ENCODE measurements around the gene NT5M. TPM values are rescaled to one million over a fixed set of nuclear protein-coding genes. Genes with fewer than 3 reads are reported as not detected.

NT5M gene
- total RNA-seq, 1 experiment from 2014 or later: 23.6 TPM

DNA sequence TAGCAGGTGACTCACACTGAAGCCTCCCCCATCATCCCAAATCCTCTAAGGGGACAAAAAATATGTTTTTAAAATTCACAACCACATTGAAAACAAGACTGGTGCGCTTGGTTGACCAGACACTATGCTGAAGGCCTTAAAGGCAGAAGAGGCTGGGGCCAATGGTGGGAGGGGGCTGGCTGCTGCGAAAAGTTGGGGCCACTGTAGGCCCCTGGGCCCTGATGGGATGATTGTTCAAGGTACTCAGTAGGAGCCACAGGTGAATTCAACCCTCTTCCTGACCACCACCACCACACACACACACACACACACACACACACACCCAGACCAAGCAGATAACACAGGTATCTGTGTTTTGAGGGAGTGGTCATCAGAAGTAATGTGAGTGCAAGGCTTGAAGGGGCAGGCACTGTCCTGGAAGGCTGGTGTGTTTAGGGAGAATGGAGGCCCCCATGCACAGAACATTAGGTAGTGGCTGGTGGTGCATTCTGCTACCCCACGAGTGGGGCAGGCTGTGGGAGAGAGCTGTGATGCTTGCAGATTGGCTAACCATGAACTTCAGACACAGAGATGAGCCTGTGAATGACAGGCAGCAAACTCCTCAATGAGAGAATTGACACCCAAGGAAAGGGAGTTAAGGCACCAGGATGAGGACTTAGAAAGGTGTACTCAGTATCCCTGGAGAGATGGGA is 55.0 kb downstream of the NT5M start:
- Histone ChIP-seq H3K36me3 (ENCODE audit: insufficient read depth, low read length) (no peaks in the 10 kb centered on the region), H3K9ac (ENCODE audit: low read length) (no peak overlapping the region), H3K9me3 (ENCODE audit: low read length) (peaks cover 2% of the 10 kb centered on the region; the same call in 1 of the 2 replicates), H3K79me2 (ENCODE audit: low read length) (no peaks in the 10 kb centered on the region), H3K4me1 (ENCODE audit: low read length) (peaks cover 3% of the 10 kb centered on the region), H3K27ac (ENCODE audit: low read length) (no peak overlapping the region), H2AFZ (ENCODE audit: low read length) (no peak overlapping the region), H3K27me3 (ENCODE audit: low read length) (no peaks in the 10 kb centered on the region), H3K9me2 (replicated peaks; ENCODE audit: insufficient read depth, low read length) (no peaks in the 10 kb centered on the region), H3K4me2 (ENCODE audit: low read depth, low read length, poor library complexity, severe bottlenecking) (no peak overlapping the region), H4K20me1 (ENCODE audit: insufficient read depth, low read depth, low read length) (no peaks in the 10 kb centered on the region), H3K4me3 (ENCODE audit: low read length) (no peak overlapping the region)
- DNase-seq: no peak

DNA sequence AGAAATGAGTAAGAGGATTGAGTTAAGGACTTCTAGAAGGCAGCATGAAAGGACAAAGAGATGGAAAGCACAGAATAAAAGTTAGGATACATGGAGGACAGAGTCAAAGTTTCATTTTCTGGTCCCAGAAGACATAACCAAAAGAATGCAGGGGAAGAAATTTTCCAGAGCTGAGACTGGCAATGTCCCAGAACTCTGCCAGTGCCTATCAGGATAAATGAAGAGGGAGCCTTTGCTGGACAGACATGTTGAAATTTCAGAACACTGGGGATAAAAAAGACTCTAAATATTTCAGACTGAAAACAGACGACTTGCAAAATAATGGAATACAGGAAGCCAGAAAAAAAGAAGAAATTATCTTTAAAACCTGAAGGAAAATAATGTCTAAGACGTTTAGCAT is 55.7 kb downstream of the NT5M start:
- H3K27me3 ChIP-seq (ENCODE audit: low read length): no peaks in the 10 kb centered on the region
- no peaks in the 10 kb centered on the region for H4K20me1 ChIP-seq (ENCODE audit: insufficient read depth, low read depth, low read length)
- no peak overlapping the region for H3K4me3 ChIP-seq (ENCODE audit: low read length)
- peaks cover 3% of the 10 kb centered on the region for H3K4me1 ChIP-seq (ENCODE audit: low read length)
- H3K9ac ChIP-seq (ENCODE audit: low read length): no peak overlapping the region
- H2AFZ ChIP-seq (ENCODE audit: low read length): no peak overlapping the region
- DNase-seq: no peak
- H3K9me3 ChIP-seq (ENCODE audit: low read length): peaks cover 2% of the 10 kb centered on the region; the same call in 1 of the 2 replicates
- H3K79me2 ChIP-seq (ENCODE audit: low read length): no peaks in the 10 kb centered on the region
- no peaks in the 10 kb centered on the region for H3K9me2 ChIP-seq (replicated peaks; ENCODE audit: insufficient read depth, low read length)
- no peak overlapping the region for H3K27ac ChIP-seq (ENCODE audit: low read length)
- no peaks in the 10 kb centered on the region for H3K36me3 ChIP-seq (ENCODE audit: insufficient read depth, low read length)
- H3K4me2 ChIP-seq (ENCODE audit: low read depth, low read length, poor library complexity, severe bottlenecking): no peak overlapping the region

- no peak overlapping the region for H2AFZ ChIP-seq (ENCODE audit: low read length)
- no peaks in the 10 kb centered on the region for H3K36me3 ChIP-seq (ENCODE audit: insufficient read depth, low read length)
- no peaks in the 10 kb centered on the region for H4K20me1 ChIP-seq (ENCODE audit: insufficient read depth, low read depth, low read length)
- peaks cover 3% of the 10 kb centered on the region for H3K4me1 ChIP-seq (ENCODE audit: low read length)
- H3K4me3 ChIP-seq (ENCODE audit: low read length): no peak overlapping the region
- DNase-seq: no peak
- no peak overlapping the region for H3K9ac ChIP-seq (ENCODE audit: low read length)
- no peak overlapping the region for H3K4me2 ChIP-seq (ENCODE audit: low read depth, low read length, poor library complexity, severe bottlenecking)
- H3K27me3 ChIP-seq (ENCODE audit: low read length): no peaks in the 10 kb centered on the region
- H3K9me3 ChIP-seq (ENCODE audit: low read length): peaks cover 2% of the 10 kb centered on the region; the same call in 1 of the 2 replicates
- no peaks in the 10 kb centered on the region for H3K79me2 ChIP-seq (ENCODE audit: low read length)
- no peaks in the 10 kb centered on the region for H3K9me2 ChIP-seq (replicated peaks; ENCODE audit: insufficient read depth, low read length)
- H3K27ac ChIP-seq (ENCODE audit: low read length): no peak overlapping the region
These were observed 56.1 kb downstream of the NT5M start for GRCh38 chr17:17359271-17359670.

GRCh38 chr17:17360087-17360730 is 57.0 kb downstream of the NT5M start:
- H3K9me3 ChIP-seq (ENCODE audit: low read length): peaks cover 2% of the 10 kb centered on the region; the same call in 1 of the 2 replicates
- no peak overlapping the region for H3K4me2 ChIP-seq (ENCODE audit: low read depth, low read length, poor library complexity, severe bottlenecking)
- no peaks in the 10 kb centered on the region for H4K20me1 ChIP-seq (ENCODE audit: insufficient read depth, low read depth, low read length)
- no peak for DNase-seq
- peaks cover under 1% of the 10 kb centered on the region for H3K4me1 ChIP-seq (ENCODE audit: low read length)
- no peak overlapping the region for H2AFZ ChIP-seq (ENCODE audit: low read length)
- H3K9ac ChIP-seq (ENCODE audit: low read length): no peak overlapping the region
- no peak overlapping the region for H3K27ac ChIP-seq (ENCODE audit: low read length)
- no peaks in the 10 kb centered on the region for H3K27me3 ChIP-seq (ENCODE audit: low read length)
- H3K9me2 ChIP-seq (replicated peaks; ENCODE audit: insufficient read depth, low read length): no peaks in the 10 kb centered on the region
- H3K4me3 ChIP-seq (ENCODE audit: low read length): no peak overlapping the region
- H3K79me2 ChIP-seq (ENCODE audit: low read length): no peaks in the 10 kb centered on the region
- H3K36me3 ChIP-seq (ENCODE audit: insufficient read depth, low read length): no peaks in the 10 kb centered on the region

DNA sequence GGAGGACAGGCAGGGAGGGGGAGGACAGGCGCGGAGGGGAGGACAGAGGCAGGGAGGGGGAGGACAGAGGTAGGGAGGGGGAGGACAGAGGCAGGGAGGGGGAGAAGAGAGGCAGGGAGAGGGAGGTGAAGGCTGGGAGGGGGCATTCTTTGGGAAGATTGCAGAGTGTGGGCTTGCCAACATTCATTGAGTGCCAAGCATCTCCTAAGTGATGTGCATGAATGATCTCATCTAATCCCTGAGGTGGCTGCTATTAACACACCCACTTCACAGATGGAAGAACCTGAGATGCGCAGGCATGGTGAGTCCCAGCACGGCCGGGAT is 58.3 kb downstream of the NT5M start:
- no peaks in the 10 kb centered on the region for H4K20me1 ChIP-seq (ENCODE audit: insufficient read depth, low read depth, low read length)
- H3K4me1 ChIP-seq (ENCODE audit: low read length): no peaks in the 10 kb centered on the region
- H3K4me2 ChIP-seq (ENCODE audit: low read depth, low read length, poor library complexity, severe bottlenecking): no peak overlapping the region
- no peaks in the 10 kb centered on the region for H3K9me2 ChIP-seq (replicated peaks; ENCODE audit: insufficient read depth, low read length)
- no peaks in the 10 kb centered on the region for H3K36me3 ChIP-seq (ENCODE audit: insufficient read depth, low read length)
- H3K4me3 ChIP-seq (ENCODE audit: low read length): no peak overlapping the region
- no peak overlapping the region for H3K9ac ChIP-seq (ENCODE audit: low read length)
- DNase-seq: no peak
- H3K27me3 ChIP-seq (ENCODE audit: low read length): no peaks in the 10 kb centered on the region
- no peak overlapping the region for H2AFZ ChIP-seq (ENCODE audit: low read length)
- no peak overlapping the region for H3K27ac ChIP-seq (ENCODE audit: low read length)
- H3K9me3 ChIP-seq (ENCODE audit: low read length): peaks cover 2% of the 10 kb centered on the region; the same call in 1 of the 2 replicates
- H3K79me2 ChIP-seq (ENCODE audit: low read length): no peaks in the 10 kb centered on the region

GRCh38 chr17:17361867-17362539 is 58.8 kb downstream of the NT5M start:
- no peak overlapping the region for H2AFZ ChIP-seq (ENCODE audit: low read length)
- no peaks in the 10 kb centered on the region for H4K20me1 ChIP-seq (ENCODE audit: insufficient read depth, low read depth, low read length)
- H3K79me2 ChIP-seq (ENCODE audit: low read length): no peaks in the 10 kb centered on the region
- no peak overlapping the region for H3K27ac ChIP-seq (ENCODE audit: low read length)
- no peak for DNase-seq
- H3K9ac ChIP-seq (ENCODE audit: low read length): no peak overlapping the region
- peaks cover 2% of the 10 kb centered on the region; the same call in 1 of the 2 replicates for H3K9me3 ChIP-seq (ENCODE audit: low read length)
- H3K27me3 ChIP-seq (ENCODE audit: low read length): no peaks in the 10 kb centered on the region
- H3K4me3 ChIP-seq (ENCODE audit: low read length): no peak overlapping the region
- no peaks in the 10 kb centered on the region for H3K36me3 ChIP-seq (ENCODE audit: insufficient read depth, low read length)
- no peak overlapping the region for H3K4me2 ChIP-seq (ENCODE audit: low read depth, low read length, poor library complexity, severe bottlenecking)
- no peaks in the 10 kb centered on the region for H3K9me2 ChIP-seq (replicated peaks; ENCODE audit: insufficient read depth, low read length)
- no peaks in the 10 kb centered on the region for H3K4me1 ChIP-seq (ENCODE audit: low read length)

GRCh38 chr17:17362540-17362930 is 59.4 kb downstream of the NT5M start:
- no peak overlapping the region for H3K9ac ChIP-seq (ENCODE audit: low read length)
- no peak for DNase-seq
- H3K79me2 ChIP-seq (ENCODE audit: low read length): no peaks in the 10 kb centered on the region
- no peak overlapping the region for H3K4me2 ChIP-seq (ENCODE audit: low read depth, low read length, poor library complexity, severe bottlenecking)
- H3K9me2 ChIP-seq (replicated peaks; ENCODE audit: insufficient read depth, low read length): no peaks in the 10 kb centered on the region
- no peaks in the 10 kb centered on the region for H3K36me3 ChIP-seq (ENCODE audit: insufficient read depth, low read length)
- H3K27me3 ChIP-seq (ENCODE audit: low read length): no peaks in the 10 kb centered on the region
- no peak overlapping the region for H3K27ac ChIP-seq (ENCODE audit: low read length)
- no peak overlapping the region for H2AFZ ChIP-seq (ENCODE audit: low read length)
- H3K4me1 ChIP-seq (ENCODE audit: low read length): no peaks in the 10 kb centered on the region
- peaks cover 2% of the 10 kb centered on the region; the same call in 1 of the 2 replicates for H3K9me3 ChIP-seq (ENCODE audit: low read length)
- no peaks in the 10 kb centered on the region for H4K20me1 ChIP-seq (ENCODE audit: insufficient read depth, low read depth, low read length)
- H3K4me3 ChIP-seq (ENCODE audit: low read length): no peak overlapping the region

DNA sequence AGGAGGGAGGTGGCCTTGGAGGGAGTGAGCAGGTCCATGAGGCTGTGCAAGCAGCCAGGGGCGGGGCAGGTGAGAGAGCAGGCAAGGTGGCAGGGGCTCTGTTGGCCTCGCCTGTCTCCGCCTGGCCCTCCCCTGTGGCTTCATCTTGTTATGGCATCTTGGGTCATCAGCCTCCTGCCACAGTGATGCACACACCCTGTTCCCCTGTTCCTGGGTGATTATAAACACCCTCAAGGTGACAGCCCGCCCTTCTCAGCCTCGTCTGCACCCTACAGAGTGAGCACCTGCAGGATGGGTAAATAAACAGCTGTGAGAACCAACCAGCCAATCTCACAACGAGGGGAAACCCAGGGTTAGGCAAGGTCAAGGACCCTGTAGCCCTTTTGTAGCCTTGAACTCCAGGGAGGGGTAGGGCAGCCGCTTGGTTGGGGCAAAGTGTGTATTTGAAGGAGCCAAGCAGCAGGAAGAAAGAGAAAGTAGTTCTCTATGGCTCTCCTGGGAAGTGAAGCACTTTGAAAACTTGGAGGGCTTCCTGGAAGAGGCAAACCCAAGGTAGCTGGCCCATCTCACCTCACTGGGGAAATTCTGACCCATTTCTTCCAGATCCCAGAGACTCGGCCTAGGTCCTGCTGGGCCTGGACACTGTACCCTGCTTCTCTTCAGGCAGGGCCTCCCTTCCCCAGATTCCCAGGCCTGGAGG is 60.6 kb downstream of the NT5M start:
- DNase-seq: no peak
- no peaks in the 10 kb centered on the region for H3K27me3 ChIP-seq (ENCODE audit: low read length)
- H2AFZ ChIP-seq (ENCODE audit: low read length): no peak overlapping the region
- no peaks in the 10 kb centered on the region for H3K79me2 ChIP-seq (ENCODE audit: low read length)
- H3K9ac ChIP-seq (ENCODE audit: low read length): no peak overlapping the region
- no peak overlapping the region for H3K27ac ChIP-seq (ENCODE audit: low read length)
- H4K20me1 ChIP-seq (ENCODE audit: insufficient read depth, low read depth, low read length): no peaks in the 10 kb centered on the region
- H3K4me3 ChIP-seq (ENCODE audit: low read length): no peak overlapping the region
- H3K36me3 ChIP-seq (ENCODE audit: insufficient read depth, low read length): no peaks in the 10 kb centered on the region
- H3K4me2 ChIP-seq (ENCODE audit: low read depth, low read length, poor library complexity, severe bottlenecking): no peak overlapping the region
- no peaks in the 10 kb centered on the region for H3K9me2 ChIP-seq (replicated peaks; ENCODE audit: insufficient read depth, low read length)
- H3K4me1 ChIP-seq (ENCODE audit: low read length): no peaks in the 10 kb centered on the region
- peaks cover 2% of the 10 kb centered on the region; the same call in 1 of the 2 replicates for H3K9me3 ChIP-seq (ENCODE audit: low read length)
